ENCODE results near the gene KCNJ16.

Gene KCNJ16

DNA sequence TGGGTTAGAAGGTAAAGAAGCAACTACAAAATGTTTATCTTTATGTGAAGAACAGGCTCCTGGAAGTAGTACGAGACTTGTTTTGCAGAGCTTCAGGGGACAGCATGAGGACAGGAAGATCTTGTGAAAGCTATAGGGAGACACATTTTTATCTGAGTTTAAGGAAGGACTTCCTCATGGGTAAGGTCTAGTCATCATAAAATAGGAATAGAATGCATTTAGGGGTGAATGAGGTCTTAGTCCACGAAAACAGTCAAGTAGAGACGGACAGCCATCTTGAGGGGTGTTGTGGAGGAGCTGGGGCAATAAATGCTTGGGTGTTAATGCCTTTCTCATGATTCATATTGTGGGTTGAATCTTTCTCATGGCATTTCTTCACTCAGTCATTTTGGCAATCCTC lies 24.3 kb downstream of the KCNJ16 start:
- DNase-seq: no peak

DNA sequence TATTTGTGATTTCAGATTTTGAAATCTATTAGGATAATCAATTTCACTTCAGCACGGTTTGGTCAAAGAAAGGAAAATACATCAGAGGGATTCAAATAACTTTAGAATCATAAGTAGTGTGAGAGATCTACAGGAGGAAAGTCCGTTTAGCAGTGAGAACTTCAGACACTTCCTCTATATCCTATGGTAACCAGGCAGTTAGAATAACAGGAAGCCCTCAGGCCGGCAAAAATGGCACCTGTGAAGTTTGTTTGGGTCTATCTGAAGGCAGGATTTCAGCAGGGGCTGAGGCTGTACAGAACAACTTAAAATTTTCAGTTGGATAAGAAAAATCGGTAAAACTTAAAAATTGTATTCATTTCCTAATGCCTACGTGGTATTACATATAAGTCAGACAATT lies 24.9 kb downstream of the KCNJ16 start:
- DNase-seq: no peak

DNA sequence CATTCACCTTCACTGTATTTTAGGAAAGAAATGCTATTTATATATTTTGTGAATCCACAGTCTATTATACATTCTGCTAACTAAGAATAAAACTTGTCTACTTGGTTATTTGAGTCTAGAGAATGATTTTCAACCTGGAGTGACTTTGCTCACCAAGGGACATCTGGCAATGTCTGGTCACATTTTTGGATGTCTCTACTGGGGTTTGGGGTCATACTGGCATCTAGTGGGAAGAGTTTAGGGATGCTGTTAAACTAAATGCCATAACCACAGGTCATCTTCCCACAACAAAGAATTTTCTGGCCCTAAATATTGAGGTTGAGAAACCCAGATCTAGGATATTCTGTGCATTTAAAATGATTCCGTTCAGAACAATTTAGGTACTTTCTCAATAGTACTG lies 26.0 kb downstream of the KCNJ16 start:
- DNase-seq: no peak

DNA sequence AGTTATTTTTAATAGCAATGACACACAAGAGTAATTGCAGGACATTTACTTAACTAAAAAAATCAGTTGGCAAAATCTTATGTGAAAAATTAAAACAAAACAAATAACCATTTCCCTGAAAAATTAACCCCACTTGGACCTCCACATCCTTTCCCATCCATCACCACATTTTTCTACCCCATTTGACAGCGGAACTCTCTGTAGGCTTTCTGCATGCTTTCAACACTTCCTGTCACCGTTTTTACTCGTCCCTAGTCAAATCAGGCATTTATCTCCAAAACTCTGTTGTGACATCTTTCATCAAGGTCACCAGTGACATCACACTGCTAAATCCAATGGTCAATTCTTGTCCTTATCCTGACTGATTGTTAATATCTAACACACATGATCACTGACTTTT lies 27.5 kb downstream of the KCNJ16 start:
- no peak for DNase-seq

DNA sequence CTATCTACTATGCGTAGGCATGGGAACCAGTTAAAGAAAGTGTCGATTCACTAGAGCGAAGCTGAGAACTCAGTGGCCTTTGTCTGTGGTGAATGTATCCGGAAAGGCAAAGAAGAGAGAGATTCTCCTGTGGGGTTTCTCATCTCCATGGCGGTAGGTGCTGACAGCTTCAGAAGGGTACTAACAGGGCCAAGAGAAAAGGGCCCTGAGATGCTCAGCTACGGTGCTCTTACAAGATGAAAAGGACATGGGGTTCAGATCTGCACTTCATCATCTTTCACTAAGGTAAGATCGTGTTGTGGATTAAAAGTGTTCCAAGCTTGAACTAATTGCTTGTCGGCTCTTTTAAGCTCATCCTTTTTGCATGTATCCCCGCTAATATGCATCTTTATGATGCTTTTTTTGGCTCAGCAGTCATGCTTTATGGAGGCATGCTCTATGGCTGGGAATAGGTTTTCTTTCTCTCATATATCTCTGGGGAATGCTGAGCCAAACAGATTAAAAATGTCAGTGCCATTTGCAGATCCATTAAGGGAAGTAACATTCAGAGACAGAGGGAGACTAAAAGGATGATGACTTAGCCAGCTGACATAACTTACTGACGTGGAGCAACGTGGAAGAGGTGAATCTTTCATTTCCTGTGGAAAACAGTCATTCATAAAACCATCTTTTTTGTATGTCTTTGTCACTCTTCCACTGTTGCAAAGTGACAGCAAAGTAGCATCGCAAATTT lies 29.9 kb downstream of the KCNJ16 start:
- no peak for DNase-seq

DNA sequence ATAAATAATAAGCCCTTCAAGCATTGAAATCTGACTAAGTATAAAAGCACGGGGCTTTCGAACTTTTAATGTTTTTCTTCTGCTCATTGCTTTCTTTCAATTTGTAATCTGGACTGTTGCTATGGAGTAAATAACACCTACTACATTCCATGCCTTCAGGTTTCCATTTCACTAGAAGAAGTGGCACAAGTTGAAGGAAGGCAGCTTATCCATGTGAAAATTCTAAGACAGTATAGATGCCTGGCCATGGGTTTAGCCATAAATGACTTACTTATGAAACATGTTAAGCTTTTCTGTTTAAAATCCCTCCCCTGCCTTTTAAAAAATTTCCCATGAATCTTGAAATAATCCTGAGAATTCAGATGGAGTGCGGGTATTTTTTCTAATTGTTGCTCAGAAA lies 30.6 kb downstream of the KCNJ16 start:
- DNase-seq: no peak

DNA sequence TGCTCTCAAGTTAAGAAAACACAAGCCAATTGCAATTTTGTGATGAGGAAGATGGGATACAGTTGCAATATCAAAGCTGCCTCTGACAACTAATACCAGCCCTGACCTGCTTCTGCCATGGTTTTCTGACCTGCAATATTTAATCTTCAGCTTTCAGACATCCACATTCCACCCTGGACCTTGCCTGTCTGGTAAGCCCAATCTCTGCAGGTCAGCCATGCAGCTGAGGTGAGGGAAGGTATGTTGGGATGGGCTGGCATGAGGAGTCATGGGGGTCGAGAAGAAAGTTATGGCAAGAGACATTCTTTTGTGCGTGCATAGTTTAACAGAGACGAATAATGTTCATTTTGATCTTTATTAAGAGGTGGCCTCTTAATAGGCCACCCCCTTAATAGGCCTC lies 31.5 kb downstream of the KCNJ16 start:
- DNase-seq: no peak

DNA sequence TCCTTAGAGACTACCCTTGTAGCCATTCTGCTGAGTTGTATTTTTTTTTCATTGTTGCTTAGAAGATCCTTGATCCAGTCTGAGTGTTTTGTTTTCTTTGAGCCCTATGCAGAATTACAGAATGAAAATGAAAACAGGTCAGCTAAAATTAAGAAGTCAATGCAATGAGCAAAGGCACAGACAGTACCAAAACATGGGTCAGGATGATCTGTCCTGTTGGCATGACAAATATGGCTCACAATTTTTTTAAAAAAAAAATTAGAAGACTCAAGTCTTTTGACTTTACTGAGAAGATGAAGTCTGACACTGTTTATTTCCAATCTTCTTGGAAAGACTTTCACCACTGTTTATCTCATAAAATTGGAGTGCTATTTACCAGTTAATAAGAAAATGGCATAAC lies 32.4 kb downstream of the KCNJ16 start:
- DNase-seq: no peak

- DNase-seq: no peak
Measured at GRCh38 chr17:70107904-70108565, 33.0 kb downstream of the KCNJ16 start.

GRCh38 chr17:70109497-70109896 lies 34.5 kb downstream of the KCNJ16 start:
- DNase-seq: no peak

DNA sequence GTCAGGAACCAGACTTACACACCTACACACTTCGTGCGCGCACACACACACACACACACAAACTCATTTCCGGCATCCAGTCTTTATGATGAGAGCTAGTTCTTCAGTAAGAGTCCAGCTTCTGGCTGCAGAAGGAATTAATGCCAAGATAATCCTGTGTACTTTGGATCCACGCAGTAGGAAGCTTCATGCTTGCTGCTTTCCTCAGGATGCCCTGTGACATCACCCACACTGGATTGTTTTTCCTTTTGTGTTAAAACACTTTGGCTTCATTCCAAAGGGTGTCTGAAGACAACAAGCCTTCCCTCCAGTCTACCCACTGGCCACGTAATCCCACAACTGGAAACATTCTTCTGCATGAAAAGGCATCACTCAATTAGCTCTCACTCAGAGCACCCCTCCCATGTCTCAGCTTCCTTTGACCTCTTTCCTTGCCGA lies 35.4 kb downstream of the KCNJ16 start:
- no peak for DNase-seq

- no peak for DNase-seq
Measured at GRCh38 chr17:70111201-70111600, 36.2 kb downstream of the KCNJ16 start.

- no peak for DNase-seq
Measured at GRCh38 chr17:70114405-70114804, 39.4 kb downstream of the KCNJ16 start.

- DNase-seq: no peak
Measured at GRCh38 chr17:70115126-70115525, 40.1 kb downstream of the KCNJ16 start.

DNA sequence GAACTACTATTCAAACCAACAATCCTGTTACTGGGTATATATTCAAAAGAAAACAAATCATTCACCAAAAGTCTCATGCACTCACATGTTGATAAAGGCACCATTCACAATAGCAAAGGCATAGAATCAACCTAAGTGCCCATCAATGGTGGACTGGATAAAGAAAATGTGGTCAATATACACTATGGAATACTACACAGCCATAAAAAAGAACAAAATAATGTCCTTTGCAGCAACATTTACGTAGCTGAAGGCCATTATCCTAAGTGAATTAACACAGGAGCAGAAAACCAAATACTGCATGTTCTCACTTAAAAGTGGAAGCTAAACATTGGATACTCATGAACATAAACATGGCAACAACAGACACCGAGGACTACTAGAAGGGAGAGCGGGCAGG lies 41.9 kb downstream of the KCNJ16 start:
- no peak for DNase-seq

DNA sequence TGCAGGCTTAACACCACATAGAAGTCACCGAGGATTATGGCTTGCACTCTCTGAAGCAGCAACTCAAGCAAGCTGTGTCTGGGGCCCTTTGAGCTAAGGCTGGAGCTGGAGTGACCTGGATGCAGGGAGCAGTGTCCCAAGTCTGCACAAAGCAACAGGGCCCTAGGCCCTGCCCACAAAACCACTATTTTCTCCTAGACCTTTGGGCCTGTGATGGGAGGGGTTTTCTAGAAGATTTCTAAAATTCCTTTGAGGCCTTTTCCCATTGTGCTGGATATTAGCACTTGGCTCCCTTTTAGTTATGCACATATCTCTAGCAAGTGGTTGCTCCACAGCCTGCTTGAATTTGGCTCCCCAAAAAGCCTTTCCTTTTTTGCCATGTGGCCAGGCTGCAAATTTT lies 44.5 kb downstream of the KCNJ16 start:
- DNase-seq: no peak

GRCh38 chr17:70119983-70120382 lies 45.0 kb downstream of the KCNJ16 start:
- no peak for DNase-seq

DNA sequence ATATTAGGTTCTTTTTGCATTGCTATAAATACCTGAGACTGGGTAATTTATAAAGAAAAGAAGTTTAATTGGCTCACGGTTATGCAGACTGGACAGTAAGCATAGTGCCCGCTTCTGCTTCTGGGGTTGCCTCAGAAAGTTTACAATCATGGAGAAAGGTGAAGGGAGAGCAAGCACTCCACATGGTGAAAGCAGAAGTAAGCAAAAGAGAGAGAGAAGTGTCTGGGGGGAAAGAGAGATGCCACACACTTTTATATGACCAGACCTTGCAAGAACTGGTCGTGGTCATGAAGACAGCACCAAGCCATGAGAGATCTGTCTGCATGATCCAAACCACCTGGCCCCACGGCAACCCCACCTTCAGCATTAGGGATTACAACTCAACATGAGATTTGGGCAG lies 45.4 kb downstream of the KCNJ16 start:
- no peak for DNase-seq

- DNase-seq: no peak
Measured at GRCh38 chr17:70121126-70121525, 46.1 kb downstream of the KCNJ16 start.

GRCh38 chr17:70123193-70123592 lies 48.2 kb downstream of the KCNJ16 start:
- DNase-seq: no peak

DNA sequence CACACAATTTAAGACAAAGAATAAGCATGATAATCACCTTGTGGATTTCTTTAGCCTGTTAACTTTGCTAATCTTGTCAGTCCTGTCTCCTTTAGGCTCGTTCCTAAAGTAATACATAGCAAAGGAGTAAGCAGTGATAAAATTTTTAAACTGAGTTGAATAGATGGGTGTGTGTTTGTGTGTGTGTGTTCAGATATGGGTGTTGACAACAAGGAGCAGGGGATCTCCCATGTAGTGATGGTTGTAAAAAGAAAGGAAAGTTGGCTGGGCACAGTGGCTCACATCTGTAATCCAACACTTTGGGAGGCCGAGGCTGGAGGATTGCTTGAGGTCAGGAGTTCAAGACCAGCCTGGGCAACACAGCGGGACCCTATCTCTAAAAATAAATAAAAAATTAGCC lies 49.7 kb downstream of the KCNJ16 start:
- DNase-seq: no peak

DNA sequence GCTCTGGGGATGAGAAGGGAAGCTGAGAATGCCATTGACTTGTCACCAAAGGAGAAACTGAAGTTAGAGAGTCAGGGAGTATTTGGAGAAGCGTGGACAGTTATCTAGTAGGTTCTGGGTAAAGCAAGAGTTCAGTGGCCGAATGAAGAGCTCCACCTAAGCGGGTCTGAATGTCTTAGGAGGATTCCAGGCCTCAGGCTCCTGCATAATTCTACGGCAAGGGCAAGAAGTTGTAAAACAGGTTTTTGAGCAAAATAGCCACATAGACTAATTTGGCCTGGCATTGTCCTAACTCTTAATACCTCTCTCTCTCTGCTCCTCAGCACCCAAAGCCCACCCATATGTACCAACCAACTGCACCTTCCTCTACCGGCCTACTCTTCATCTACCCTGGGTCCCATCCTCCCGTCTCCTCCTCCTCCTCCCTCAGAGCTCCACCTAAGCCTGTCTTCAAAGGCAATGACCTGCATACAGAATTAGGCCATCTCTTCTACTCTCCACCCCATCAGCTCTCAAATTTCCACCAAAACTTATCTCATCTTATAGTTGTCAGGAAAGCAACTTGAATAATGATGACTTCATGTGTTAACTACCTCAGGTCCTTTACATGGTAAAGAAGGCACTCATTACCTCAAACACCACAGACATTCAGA lies 52.3 kb downstream of the KCNJ16 start:
- no peak for DNase-seq

DNA sequence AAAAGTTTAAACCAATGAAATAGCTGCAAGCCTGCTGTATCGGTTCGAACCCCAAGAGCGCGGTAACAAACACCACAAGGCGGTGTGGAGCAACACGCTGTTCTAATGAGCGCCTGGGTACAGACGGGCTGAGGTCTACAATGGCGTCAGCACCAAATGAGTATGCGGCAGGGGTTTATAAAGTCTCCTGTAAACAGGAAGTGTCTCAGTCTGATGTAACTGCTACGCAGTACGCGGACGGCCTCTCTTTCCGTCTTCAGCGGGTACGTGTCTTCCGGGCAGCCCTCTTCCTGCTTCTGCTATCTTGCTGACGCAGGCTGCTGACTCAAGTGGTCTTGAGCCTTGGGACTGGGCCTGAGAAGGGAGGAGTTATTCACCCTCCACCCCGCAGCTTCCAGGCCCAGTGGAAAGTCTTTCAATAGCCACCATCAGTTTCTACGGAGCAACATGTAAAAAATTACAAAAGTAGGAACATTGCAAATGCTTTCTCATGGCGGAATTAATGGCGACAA lies 53.8 kb downstream of the KCNJ16 start:
- DNase-seq: no peak

- DNase-seq: no peak
Measured at GRCh38 chr17:70130289-70130688, 55.3 kb downstream of the KCNJ16 start.
